Measurements from ENCODE around the gene GSTO1.

Gene GSTO1

GRCh38 chr10:104307576-104308438 is 53.1 kb downstream of the GSTO1 start:
- no peak for DNase-seq

- no peak for DNase-seq
These were observed 53.8 kb downstream of the GSTO1 start for GRCh38 chr10:104308439-104308903.

- DNase-seq = no peak
These were observed 55.6 kb downstream of the GSTO1 start for GRCh38 chr10:104309980-104310978.

GRCh38 chr10:104311184-104311720 is 56.6 kb downstream of the GSTO1 start:
- no peak for DNase-seq

- DNase-seq = no peak
These were observed 60.1 kb downstream of the GSTO1 start for GRCh38 chr10:104314591-104315485.

GRCh38 chr10:104315486-104315921 is 60.8 kb downstream of the GSTO1 start:
- DNase-seq = no peak

- DNase-seq = no peak
These were observed 61.8 kb downstream of the GSTO1 start for GRCh38 chr10:104316321-104317099.

Measured in CD4-positive, alpha-beta T cell treated with Interferon gamma for 1 hour (primary cell).